ENCODE data around the gene ARSD.
"Not testable (repeated sequence)": the region's sequence is repeated elsewhere in the genome, so short reads cannot be mapped to it uniquely, and the experiment has no call there.

The ARSD gene

DNA sequence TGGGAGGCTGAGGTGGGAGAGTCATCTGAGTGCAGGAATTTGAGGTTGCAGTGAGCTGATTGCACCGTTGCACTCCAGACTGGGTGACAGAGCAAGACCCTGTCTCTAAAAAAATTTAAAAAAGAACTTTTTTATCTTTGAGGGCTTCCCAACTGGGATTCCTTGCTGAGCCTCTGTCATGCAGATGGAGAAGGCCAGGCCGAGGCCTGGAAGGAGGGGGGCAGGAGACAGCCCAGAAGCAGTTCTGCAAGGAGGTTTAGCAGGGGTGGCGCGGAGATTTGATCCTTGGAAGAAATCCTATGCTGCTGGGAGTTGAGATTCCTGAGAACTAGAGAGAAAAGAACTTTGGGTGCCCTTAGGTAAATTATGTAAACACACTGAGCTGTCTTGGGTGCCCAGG, 2.5 kb upstream of the ARSD start:
- no peak for DNase-seq

DNA sequence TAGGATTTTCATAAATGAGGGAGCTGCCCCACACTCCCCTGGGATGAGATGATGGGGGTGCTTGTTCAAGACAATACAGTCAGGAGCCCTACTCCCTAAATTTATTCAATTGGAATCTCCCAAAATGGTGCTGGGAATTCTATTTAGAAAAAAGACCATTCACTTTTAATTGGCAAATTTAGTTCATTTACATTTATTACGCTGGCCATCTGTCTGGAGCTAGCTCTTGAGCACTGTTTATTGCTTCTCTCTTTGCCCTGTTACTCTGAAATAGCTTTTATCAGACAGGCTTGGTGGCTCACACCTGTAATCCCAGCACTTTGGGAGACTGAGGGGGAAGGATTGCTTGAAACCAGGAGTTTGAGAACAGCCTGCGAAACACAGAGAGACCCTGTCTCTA, 2.0 kb upstream of the ARSD start:
- DNase-seq = no peak

DNA sequence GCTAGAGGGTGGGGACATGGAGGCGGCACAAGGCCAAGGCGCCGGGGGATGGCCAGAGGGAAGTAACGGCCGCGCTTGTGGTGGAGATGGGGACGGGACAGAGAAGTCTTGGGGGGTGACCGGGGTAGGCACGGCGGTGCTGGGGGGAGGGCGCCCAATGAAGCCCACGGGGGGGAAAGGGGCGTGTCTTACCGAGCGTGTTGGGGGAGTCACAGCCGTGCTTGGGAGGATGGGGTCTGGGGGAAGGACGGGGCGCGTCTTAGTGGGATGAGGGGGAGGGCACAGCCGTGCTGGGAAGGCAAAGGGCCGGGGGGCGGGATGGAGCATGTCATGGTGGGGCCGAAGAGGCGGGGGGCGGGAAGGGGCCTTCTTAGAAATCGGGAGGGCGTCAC, 952 bp downstream of the ARSD start:
- DNase-seq = no peak

DNA sequence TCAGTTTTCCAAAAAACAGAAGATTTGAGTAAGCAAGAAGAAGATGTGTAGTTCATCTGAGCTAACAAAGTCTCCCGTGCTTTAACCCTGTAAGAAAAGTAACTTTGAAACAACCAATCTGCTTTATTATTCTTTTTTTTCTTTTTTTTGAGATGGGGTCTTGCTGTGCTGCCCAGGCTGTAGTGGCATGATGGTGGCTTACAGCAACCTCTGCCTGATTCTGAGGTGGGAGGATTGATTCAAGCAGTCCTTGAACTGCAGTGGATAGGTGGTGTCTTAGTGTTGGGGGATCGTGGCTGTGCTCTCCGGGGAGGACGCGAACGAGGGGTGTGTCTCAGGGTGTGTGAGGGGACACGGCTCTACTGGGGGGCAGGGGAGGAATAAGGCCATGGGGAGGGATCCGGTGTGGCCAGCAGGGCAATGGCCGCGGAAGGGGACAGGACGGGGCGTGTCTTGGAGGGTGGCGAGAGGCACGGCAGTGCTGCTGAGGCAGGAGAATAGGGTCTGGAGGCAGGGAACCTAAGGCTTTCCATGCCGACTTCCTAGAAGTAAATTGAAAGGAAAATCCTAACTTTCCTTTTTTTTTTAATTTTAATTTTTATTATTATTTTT, 2.4 kb downstream of the ARSD start:
- DNase-seq = no peak

DNA sequence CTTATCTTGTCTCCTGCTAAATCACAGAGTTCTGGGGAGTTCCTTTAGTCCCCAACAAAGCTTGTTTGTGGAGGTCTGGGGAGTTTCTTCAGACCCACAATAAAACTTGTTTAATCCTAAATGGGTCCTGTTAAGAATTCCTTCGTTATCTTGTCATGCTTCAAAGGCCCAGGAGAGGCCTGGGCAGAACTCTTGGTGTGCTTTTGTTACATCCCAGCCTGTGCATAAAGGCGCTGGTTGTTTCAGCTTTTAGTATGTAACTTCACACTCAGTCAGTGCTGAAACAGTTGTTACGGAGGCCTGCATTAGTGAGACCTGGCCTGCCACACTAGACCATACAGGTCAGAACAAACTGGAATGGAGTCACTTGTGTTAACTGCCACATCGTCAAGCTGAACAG, 2.9 kb downstream of the ARSD start:
- DNase-seq = not testable (repeated sequence)

DNA sequence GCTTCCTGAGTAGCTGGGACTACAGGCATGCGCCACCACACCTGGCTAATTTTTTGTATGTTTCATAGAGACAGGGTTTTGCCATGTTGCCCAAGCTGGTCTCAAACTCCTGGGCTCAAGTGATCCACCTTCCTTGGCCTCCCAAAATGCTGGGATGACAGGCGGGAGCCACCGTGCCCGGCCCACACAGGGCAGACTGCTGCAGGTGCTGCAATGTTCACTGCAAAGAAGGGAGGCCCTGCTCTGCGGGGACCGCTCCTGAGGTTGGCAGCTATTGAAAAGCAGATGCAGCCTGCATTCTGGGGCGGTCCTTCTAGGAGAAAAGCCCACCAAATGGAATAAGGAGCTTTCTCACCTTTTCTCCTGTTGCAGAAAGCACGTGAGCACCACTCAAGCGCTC, 5.0 kb downstream of the ARSD start:
- DNase-seq = no peak

DNA sequence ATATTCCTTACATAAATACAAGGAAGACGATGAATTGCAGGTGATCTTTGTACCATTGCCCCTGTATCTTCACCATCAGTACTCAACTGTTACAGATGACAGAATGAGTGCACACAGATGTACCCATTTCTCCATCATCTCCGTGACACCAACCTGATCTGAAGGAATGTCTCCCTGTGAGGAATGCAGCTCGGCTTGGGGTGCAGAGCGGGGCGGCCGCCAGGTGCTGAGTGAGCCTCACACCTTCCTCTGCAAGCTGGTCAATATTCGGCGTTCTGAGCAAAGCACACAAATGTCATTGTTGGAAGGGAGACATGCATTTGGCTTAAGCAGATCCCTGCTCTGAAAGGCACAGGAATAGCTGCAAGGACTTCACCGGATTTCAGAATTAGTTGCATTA, 7.4 kb downstream of the ARSD start:
- DNase-seq = no peak

DNA sequence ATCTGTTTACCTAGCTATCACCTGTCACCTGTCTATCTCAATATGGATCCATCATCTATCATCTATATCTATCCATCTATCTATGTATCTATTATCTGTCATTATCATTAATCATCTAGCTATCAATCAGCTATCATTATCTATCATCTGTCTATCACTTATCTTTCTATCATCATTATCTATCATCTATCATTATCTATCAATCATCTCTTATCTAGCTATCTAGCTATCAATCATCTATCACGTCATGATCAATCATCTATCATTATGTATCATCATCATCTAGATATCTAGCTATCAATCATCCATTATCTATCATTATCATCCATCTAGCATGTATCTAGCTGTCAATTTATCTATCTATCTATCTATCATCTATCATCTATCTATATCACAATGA, 7.9 kb downstream of the ARSD start:
- DNase-seq = no peak

DNA sequence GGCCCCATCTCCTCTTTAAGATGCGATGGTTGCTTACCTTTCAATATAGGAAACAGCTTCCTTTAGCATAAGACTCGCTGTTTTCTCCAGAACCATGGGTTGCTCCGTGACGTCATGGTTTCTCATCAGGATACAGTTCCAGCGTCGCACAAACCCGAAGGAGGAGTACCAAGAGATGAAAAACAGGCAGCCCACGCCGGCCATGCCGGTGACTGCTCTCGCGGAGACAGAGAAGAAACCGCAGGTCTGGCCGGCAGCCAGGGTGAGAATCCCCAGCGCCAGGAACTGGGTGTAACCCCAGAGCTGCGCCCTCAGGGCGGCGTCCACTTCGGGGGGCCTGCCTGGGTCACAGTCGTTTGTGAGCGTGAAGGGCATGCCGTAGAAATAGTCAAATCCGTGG, 11.4 kb downstream of the ARSD start:
- DNase-seq = no peak

DNA sequence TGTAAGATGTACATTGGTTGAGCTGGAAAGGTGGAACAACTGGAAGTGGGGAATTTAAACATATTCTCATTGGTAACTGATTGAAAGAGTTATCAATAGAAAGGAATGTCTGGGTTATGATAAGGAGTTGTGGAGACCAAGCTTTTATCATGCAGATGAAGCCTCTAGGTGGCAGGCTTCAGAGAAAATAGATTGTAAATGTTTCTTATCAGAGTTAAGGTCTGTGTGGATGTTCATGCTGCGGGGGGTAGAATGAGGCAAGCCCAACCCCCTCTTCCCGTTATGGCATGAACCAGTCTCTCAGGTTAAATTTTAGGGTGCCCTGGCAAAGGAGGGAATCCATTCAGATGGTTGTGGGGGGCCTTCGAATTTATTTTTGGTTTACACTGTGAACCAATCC, 16.0 kb downstream of the ARSD start:
- DNase-seq = no peak

DNA sequence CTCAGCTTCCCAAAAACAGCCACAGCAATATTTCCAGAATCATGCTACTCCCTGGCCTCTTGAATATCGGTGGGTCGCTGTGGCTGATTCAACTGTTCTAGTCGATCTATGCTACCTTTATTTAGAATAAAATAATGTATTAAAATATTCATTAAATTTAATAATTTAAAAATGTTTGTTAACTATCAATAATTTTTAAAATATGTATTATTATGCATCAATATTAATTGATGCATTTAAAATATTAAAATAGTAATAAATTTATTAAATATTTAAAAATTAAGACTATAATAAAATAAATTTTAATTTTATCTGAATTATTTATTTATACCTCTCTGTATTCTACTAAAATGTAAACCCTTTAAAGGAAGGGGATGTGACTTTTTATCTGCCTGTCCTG, 19.0 kb downstream of the ARSD start:
- DNase-seq = no peak

DNA sequence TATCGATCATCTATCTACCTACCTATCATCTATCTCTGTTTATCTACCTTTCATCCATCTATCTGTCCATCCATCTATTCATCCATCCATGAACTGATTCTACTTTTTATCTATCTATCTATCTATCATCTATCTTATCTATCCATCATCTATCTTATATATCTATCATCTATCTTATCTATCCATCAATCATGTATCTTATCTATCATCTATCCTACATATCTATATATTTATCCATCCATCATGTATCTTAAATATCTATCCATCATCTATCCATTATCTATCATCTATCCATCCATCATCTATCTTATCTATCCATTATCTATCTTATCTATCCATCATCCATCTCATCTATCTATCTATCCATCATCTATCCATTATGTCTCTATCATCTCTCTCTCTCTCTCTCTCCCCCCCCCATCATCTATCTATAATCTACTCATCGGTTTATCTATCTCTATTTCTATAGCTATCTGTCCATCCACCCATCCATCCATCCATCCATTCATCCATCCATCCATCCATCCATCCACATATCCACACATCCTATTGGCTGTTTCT, 20.9 kb downstream of the ARSD start:
- no peak for DNase-seq

DNA sequence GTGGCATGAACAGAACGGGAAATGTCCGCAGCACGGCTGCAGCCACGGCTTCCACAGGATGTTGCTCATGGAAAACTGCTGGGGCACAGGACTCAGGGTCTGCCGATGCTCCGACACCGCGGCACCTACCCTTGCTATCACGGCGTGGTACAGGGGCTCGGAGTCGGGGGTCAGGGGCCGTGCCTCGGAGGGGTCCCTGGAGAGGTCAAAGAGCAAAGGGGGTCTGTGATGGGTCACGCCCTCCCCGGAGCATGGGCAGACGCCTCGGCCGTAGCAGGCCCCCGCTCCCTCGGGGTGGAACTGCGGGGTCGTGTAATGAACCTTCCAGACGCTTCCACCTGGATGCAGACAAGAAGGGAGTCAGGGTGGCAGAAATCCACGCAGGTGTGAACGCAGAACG, 21.8 kb downstream of the ARSD start:
- DNase-seq = no peak

DNA sequence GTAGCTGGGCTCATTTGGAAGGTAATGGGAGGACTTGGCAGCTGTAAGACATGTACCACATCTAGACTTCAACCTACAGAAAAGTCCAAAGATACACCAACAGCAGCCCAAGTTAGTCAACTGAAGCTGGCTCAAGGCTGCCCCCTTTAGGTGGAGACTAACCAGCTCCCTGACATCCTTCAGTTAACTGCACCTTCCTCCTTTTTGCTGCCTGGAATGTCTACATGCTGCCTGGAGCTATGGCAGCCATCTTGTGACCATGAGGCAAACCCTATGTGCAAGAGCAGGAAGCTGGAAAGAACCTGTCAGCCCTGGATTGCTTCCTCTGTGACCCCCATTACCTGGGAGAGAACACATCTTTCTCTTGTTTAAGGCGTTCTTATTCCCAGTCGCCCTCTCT, 25.8 kb downstream of the ARSD start:
- DNase-seq = no peak

DNA sequence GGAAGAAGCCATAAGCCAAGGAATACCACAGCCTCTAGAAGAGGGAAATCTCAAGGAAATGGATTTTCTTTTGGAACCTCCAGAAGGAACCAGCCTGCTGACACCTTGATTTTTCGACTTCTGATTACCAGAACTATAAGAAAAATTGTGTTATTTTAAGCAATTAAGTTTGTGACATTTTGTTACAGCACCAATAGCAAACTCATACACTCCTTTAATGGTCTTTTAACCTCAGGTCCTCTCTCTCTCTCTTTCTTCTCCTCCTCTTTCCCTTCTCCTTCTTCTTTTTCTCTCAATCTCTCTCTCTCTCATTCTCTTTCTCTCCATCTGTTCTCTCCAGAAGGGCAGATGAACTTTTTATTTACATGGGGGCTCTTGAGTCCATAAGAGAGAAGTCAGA, 26.3 kb downstream of the ARSD start:
- DNase-seq = no peak

DNA sequence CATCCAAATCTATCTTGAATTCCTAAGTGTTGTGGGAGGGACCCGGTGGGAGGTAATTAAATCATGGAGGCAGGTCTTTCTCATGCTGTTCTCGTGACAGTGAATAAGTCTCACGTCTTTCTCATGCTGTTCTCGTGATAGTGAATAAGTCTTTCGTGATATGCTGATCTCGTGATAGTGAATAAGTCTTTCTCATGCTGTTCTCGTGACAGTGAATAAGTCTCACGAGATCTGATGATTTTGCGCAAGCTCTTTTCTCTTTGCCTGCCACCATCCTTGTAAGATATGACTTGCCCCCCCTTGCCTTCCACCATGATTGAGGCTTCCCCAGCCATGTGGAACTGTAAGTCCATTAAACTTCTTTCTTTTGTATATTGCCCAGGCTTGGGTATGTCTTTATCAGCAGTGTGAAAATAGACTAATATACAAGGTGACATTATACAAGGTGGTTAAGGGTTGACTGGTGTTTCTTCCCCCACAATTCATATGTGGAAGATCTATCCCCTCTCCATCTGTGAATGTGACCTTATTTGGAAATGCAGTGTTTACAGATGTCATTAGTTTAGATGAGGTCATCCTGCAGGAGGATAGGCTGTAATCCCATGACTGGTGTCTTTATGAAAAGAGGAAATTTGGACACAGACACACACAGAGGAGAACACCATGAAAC, 27.6 kb downstream of the ARSD start:
- DNase-seq = no peak

DNA sequence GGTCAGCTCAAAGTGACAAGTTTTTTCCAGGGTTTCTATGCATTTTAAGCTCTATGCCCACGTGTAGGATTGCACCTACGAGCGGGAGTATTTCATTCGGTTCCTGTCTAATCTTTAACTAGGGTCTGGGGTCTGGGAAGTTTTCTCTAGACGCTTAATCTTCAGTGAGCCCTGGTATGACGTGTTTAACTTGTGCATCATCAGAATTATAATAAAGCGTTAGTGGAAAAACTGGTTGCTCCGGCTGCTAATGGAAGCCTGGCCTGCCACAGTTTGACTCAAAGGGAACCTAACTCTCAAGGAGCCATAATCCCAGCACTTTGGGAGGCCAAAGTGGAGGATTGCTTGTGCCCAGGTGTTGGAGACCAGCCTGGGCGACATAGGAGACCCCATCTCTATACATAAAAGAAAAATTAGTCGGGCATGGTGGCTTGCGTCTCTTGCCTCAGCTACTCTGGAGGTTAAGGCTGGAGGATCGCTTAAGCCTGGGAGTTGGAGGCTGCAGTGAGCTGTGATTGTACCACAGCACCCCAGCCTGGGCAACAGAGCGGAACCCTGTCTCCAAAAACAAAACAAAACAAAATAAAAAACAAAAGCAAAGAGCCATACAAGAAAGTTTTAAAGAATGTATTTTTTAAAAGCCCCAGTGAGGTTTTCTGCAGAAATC, 30.2 kb downstream of the ARSD start:
- no peak for DNase-seq

DNA sequence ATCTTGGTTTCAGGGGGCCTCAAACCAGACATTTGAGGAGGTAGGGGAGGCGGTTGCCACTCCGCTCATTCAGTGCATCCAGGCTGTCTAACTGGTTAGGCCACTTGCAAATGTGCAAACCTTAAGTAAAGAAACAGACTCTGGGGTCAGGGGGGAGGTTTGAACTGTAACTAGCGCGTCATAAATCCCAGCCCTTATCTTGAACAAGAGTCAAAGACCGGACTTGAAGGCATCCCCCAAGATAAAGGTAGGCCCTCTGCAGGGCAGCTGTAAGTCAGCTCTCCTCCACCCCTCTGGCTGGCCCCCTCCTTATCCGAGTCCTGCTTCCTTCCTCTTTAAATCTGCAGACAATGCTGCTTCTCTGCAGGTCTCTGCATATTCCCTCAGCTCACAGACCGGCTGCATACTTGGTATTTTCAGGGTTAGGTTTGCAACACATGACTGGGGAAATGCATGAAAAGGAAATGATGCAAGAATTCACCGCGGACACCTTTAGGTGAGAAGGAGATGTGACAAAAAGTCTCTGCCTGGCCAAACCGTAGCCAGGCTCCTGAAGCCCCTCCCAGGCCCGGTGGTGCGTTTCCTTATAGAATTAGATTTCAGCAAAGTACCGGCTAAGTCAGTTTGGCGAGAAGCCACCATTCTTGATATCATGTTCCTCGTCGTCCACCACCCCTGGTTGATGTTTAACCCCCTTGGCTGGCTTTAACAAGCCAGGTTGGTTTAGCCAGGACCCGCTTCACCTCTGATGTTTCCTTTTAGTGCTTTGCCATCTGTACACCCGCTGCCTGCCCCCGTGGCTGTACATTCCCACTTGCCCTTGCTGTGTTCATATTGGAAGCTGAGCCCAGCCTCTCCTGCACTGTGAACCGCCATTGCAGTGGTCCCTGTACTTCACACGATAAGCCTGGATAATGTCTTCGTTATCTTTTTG, 31.2 kb downstream of the ARSD start:
- not testable (repeated sequence) for DNase-seq

DNA sequence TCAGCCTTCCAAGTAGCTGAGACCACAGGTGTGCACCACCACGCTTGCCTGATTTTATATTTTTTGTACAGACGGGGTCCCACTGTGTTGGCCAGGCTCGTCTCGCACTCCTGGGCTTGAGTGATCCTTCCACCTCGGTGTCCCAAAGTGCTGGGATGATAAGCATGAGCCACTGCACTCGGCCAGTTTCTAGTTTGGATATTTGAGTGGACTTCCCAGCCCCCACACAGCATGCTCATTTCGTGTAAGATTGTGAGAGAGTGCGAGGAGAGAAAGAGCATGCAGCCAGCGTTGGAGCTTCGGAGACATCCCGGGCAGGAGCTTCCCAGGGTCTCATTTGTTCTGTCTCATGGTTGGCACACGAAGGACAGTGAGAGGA, 31.8 kb downstream of the ARSD start:
- DNase-seq = no peak

DNA sequence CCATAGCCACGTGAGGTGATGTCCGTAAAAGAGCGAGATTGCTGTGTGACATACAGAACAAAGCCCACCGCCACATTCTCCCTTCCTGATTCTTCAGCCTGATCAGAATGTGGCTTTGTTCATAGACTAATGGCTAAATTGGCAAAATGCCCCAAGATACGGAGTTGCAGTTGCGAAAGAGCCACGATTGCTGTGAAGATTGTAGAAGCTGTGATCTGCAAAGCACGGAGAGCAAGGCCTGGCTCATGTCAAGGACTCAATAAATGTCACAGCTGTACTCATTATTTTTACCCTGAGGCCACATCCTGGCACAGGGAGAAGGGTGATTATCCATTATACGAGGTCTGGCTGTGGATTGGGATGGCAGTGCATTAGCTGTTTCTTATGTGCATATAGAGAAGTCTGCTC, 34.2 kb downstream of the ARSD start:
- no peak for DNase-seq

DNA sequence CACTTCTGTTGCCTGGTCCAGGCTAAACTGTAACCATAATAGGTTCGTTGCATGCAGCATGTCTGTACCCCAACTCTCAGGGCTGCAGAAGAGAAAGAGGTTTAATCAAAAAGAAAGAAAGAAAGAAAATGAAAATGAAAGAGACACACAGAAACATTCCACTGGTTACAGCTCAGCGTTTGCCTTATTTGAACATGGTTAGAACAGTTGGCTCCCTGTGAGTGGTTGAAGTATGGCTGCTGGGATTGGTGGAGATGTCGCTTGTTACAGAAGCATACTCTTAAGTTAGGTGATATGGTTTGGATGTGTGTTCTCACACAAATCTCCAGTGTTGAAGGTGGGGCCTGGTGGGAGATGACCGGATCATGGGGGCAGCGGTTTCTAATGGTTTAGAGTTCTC, 36.3 kb downstream of the ARSD start:
- DNase-seq = no peak

DNA sequence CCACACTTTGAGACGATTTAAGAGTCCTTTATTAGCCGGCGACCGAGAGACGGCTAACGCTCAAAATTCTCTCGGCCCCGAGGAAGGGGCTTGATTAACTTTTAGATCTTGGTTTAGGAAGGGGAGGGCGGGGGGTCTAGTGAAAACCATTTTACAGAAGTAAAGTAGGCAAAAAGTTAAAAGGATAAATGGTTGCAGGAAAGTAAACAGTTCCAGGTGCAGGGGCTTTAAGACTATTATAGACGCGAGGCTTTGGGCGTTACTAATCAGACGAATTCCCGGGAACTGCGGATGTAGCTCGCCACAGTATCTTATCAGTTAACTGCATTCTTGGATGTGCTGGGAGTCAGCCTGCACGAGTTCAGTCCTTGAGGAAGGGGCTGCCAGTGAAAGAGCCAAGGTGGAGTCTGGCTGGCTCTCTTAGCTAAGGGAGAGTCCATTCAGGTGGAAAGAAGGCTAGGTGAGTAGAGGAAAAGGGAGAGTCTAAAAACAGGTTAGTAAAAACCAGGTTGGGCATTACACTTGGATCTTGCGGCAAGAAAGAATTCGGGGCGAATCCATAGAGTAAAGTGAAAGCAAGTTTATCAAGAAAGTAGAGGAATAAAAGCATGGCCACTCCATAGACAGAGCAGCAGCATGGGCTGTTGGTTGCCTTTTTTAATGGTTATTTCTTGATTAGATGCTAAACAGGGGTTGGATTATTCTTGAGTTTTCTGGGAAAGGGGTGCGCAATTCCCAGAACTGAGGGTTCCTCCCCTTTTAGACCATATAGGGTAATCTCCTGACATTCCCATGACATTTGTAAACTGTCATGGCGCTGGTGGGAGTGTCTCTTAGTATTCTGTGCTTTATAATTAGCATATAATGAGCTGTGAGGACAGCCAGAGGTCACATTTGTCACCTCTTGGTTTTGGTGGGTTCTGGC, 38.3 kb downstream of the ARSD start:
- DNase-seq = not testable (repeated sequence)
